ENCODE data around the gene SERPINH1.

The SERPINH1 gene

GRCh38 chr11:75534259-75535069, 27.6 kb upstream of the SERPINH1 start:
- Histone ChIP-seq H3K27me3 (ENCODE audit: control insufficient read depth, insufficient read depth, low read length) (no peaks in the 10 kb centered on the region), H3K4me3 (ENCODE audit: low read length) (no peak overlapping the region), H3K9ac (ENCODE audit: low read length) (no peak overlapping the region), H3K27ac (ENCODE audit: low read length) (no peak overlapping the region), H3K9me3 (ENCODE audit: control insufficient read depth, low read depth, low read length) (no peaks in the 10 kb centered on the region), H3K4me1 (ENCODE audit: control insufficient read depth, low read depth, low read length) (no peaks in the 10 kb centered on the region), H3K36me3 (ENCODE audit: control insufficient read depth, low read depth, low read length) (no peaks in the 10 kb centered on the region)

GRCh38 chr11:75535071-75535470, 27.0 kb upstream of the SERPINH1 start:
- no peaks in the 10 kb centered on the region for H3K27me3 ChIP-seq (ENCODE audit: control insufficient read depth, insufficient read depth, low read length)

GRCh38 chr11:75536786-75537641, 25.0 kb upstream of the SERPINH1 start:
- no peaks in the 10 kb centered on the region for H3K4me1 ChIP-seq (ENCODE audit: control insufficient read depth, low read depth, low read length)
- H3K9ac ChIP-seq (ENCODE audit: low read length): no peak overlapping the region
- H3K27me3 ChIP-seq (ENCODE audit: control insufficient read depth, insufficient read depth, low read length): no peaks in the 10 kb centered on the region
- H3K27ac ChIP-seq (ENCODE audit: low read length): no peak overlapping the region
- no peak overlapping the region for H3K4me3 ChIP-seq (ENCODE audit: low read length)
- H3K9me3 ChIP-seq (ENCODE audit: control insufficient read depth, low read depth, low read length): no peaks in the 10 kb centered on the region
- no peaks in the 10 kb centered on the region for H3K36me3 ChIP-seq (ENCODE audit: control insufficient read depth, low read depth, low read length)

More at GRCh38 chr11:75535071-75535470, 27.0 kb upstream of the SERPINH1 start:
- Histone ChIP-seq H3K27ac (ENCODE audit: low read length) (no peak overlapping the region), H3K36me3 (ENCODE audit: control insufficient read depth, low read depth, low read length) (no peaks in the 10 kb centered on the region), H3K9me3 (ENCODE audit: control insufficient read depth, low read depth, low read length) (no peaks in the 10 kb centered on the region), H3K4me3 (ENCODE audit: low read length) (no peak overlapping the region), H3K4me1 (ENCODE audit: control insufficient read depth, low read depth, low read length) (no peaks in the 10 kb centered on the region), H3K9ac (ENCODE audit: low read length) (no peak overlapping the region)

GRCh38 chr11:75537740-75538139, 24.3 kb upstream of the SERPINH1 start:
- Histone ChIP-seq H3K27ac (ENCODE audit: low read length) (no peak overlapping the region), H3K9me3 (ENCODE audit: control insufficient read depth, low read depth, low read length) (no peaks in the 10 kb centered on the region), H3K36me3 (ENCODE audit: control insufficient read depth, low read depth, low read length) (no peaks in the 10 kb centered on the region), H3K4me3 (ENCODE audit: low read length) (no peak overlapping the region), H3K9ac (ENCODE audit: low read length) (no peak overlapping the region), H3K27me3 (ENCODE audit: control insufficient read depth, insufficient read depth, low read length) (no peaks in the 10 kb centered on the region), H3K4me1 (ENCODE audit: control insufficient read depth, low read depth, low read length) (no peaks in the 10 kb centered on the region)

- Histone ChIP-seq H3K27me3 (ENCODE audit: control insufficient read depth, insufficient read depth, low read length) (no peaks in the 10 kb centered on the region), H3K4me3 (ENCODE audit: low read length) (no peak overlapping the region), H3K27ac (ENCODE audit: low read length) (no peak overlapping the region), H3K9me3 (ENCODE audit: control insufficient read depth, low read depth, low read length) (no peaks in the 10 kb centered on the region), H3K4me1 (ENCODE audit: control insufficient read depth, low read depth, low read length) (no peaks in the 10 kb centered on the region), H3K36me3 (ENCODE audit: control insufficient read depth, low read depth, low read length) (no peaks in the 10 kb centered on the region), H3K9ac (ENCODE audit: low read length) (no peak overlapping the region)
Measured at GRCh38 chr11:75538150-75538942, 23.7 kb upstream of the SERPINH1 start.

- no peak overlapping the region for H3K9ac ChIP-seq (ENCODE audit: low read length)
- H3K9me3 ChIP-seq (ENCODE audit: control insufficient read depth, low read depth, low read length): no peaks in the 10 kb centered on the region
- no peaks in the 10 kb centered on the region for H3K36me3 ChIP-seq (ENCODE audit: control insufficient read depth, low read depth, low read length)
- no peaks in the 10 kb centered on the region for H3K4me1 ChIP-seq (ENCODE audit: control insufficient read depth, low read depth, low read length)
- no peak overlapping the region for H3K27ac ChIP-seq (ENCODE audit: low read length)
- H3K27me3 ChIP-seq (ENCODE audit: control insufficient read depth, insufficient read depth, low read length): no peaks in the 10 kb centered on the region
- no peak overlapping the region for H3K4me3 ChIP-seq (ENCODE audit: low read length)
Measured at GRCh38 chr11:75539459-75540334, 22.4 kb upstream of the SERPINH1 start.

GRCh38 chr11:75541193-75542087, 20.6 kb upstream of the SERPINH1 start:
- H3K9me3 ChIP-seq (ENCODE audit: control insufficient read depth, low read depth, low read length): no peaks in the 10 kb centered on the region
- no peaks in the 10 kb centered on the region for H3K4me1 ChIP-seq (ENCODE audit: control insufficient read depth, low read depth, low read length)
- H3K9ac ChIP-seq (ENCODE audit: low read length): no peak overlapping the region
- H3K27me3 ChIP-seq (ENCODE audit: control insufficient read depth, insufficient read depth, low read length): no peaks in the 10 kb centered on the region
- H3K4me3 ChIP-seq (ENCODE audit: low read length): no peak overlapping the region
- no peak overlapping the region for H3K27ac ChIP-seq (ENCODE audit: low read length)
- no peaks in the 10 kb centered on the region for H3K36me3 ChIP-seq (ENCODE audit: control insufficient read depth, low read depth, low read length)

- Histone ChIP-seq H3K27me3 (ENCODE audit: control insufficient read depth, insufficient read depth, low read length) (no peaks in the 10 kb centered on the region), H3K4me3 (ENCODE audit: low read length) (no peak overlapping the region), H3K36me3 (ENCODE audit: control insufficient read depth, low read depth, low read length) (no peaks in the 10 kb centered on the region), H3K27ac (ENCODE audit: low read length) (no peak overlapping the region), H3K9ac (ENCODE audit: low read length) (no peak overlapping the region), H3K9me3 (ENCODE audit: control insufficient read depth, low read depth, low read length) (no peaks in the 10 kb centered on the region), H3K4me1 (ENCODE audit: control insufficient read depth, low read depth, low read length) (no peaks in the 10 kb centered on the region)
Measured at GRCh38 chr11:75542088-75542438, 20.0 kb upstream of the SERPINH1 start.

GRCh38 chr11:75543806-75544205, 18.2 kb upstream of the SERPINH1 start:
- Histone ChIP-seq H3K4me3 (ENCODE audit: low read length) (no peak overlapping the region), H3K9ac (ENCODE audit: low read length) (no peak overlapping the region), H3K36me3 (ENCODE audit: control insufficient read depth, low read depth, low read length) (no peaks in the 10 kb centered on the region), H3K27me3 (ENCODE audit: control insufficient read depth, insufficient read depth, low read length) (no peaks in the 10 kb centered on the region), H3K4me1 (ENCODE audit: control insufficient read depth, low read depth, low read length) (peaks cover 5% of the 10 kb centered on the region), H3K27ac (ENCODE audit: low read length) (no peak overlapping the region), H3K9me3 (ENCODE audit: control insufficient read depth, low read depth, low read length) (no peaks in the 10 kb centered on the region)

GRCh38 chr11:75547177-75547576, 14.9 kb upstream of the SERPINH1 start:
- Histone ChIP-seq H3K9ac (ENCODE audit: low read length) (no peak overlapping the region), H3K27me3 (ENCODE audit: control insufficient read depth, insufficient read depth, low read length) (no peaks in the 10 kb centered on the region), H3K4me3 (ENCODE audit: low read length) (no peak overlapping the region), H3K9me3 (ENCODE audit: control insufficient read depth, low read depth, low read length) (no peaks in the 10 kb centered on the region), H3K27ac (ENCODE audit: low read length) (no peak overlapping the region), H3K4me1 (ENCODE audit: control insufficient read depth, low read depth, low read length) (peaks cover 5% of the 10 kb centered on the region), H3K36me3 (ENCODE audit: control insufficient read depth, low read depth, low read length) (no peaks in the 10 kb centered on the region)
